GM12873 (cell line): ENCODE data around the gene CTTN.

Experiments used
- CTCF ChIP-seq: IDR thresholded peaks from 2 replicates; pipeline ENCODE4 v1.5.1; 2012; ENCODE audit warnings: low read depth, mild to moderate bottlenecking, moderate library complexity, low read length, control low read depth; ENCODE audit not compliant: insufficient read depth; ENCODE audit errors: missing control alignments

The CTTN gene

GRCh38 chr11:70367071-70367470, 31.3 kb upstream of the CTTN start:
- TF ChIP-seq CTCF: no peak

- TF ChIP-seq CTCF: no peak
Measured at GRCh38 chr11:70368961-70369360, 29.4 kb upstream of the CTTN start.

GRCh38 chr11:70371241-70371640, 27.1 kb upstream of the CTTN start:
- TF ChIP-seq CTCF: no peak

- TF ChIP-seq CTCF: no peak
Measured at GRCh38 chr11:70372076-70372475, 26.3 kb upstream of the CTTN start.

GRCh38 chr11:70376621-70377020, 21.7 kb upstream of the CTTN start:
- no peak for TF ChIP-seq CTCF

- TF ChIP-seq CTCF: no peak
Measured at GRCh38 chr11:70377645-70378044, 20.7 kb upstream of the CTTN start.

- TF ChIP-seq CTCF: peak; percentile 43
Measured at GRCh38 chr11:70378506-70379134, 19.7 kb upstream of the CTTN start.
